Subcutaneous abdominal adipose tissue (tissue), 5 donors: ENCODE measurements around the gene ZDHHC17.

Experiments
- H3K27ac ChIP-seq: one replicate; pipeline ENCODE4 v1.7.0; 2013; ENCODE audit warnings: low read depth, mild to moderate bottlenecking, inconsistent platforms, low read length, moderate library complexity
- H3K27me3 ChIP-seq, 5 donors: one replicate each; pipeline ENCODE4 v1.7.0; 2013; ENCODE audit warnings: low read length in 5 of 5, inconsistent platforms in 1 of 5; ENCODE audit not compliant: control insufficient read depth in 5 of 5, insufficient read depth in 4 of 5
- H3K36me3 ChIP-seq, 5 donors: one replicate each; pipeline ENCODE4 v1.7.0; 2013; ENCODE audit warnings: low read length in 5 of 5; ENCODE audit not compliant: control insufficient read depth in 5 of 5, insufficient read depth in 5 of 5
- H3K4me1 ChIP-seq, 5 donors: one replicate each; pipeline ENCODE4 v1.7.0; 2013; ENCODE audit warnings: low read length in 5 of 5, mild to moderate bottlenecking in 3 of 5, moderate library complexity in 1 of 5; ENCODE audit not compliant: control insufficient read depth in 5 of 5, insufficient read depth in 5 of 5
- H3K4me3 ChIP-seq, 5 donors: one replicate each; pipeline ENCODE4 v1.7.0; 2013; ENCODE audit warnings: low read length in 5 of 5, low read depth in 1 of 5
- H3K9ac ChIP-seq, 5 donors: one replicate each; pipeline ENCODE4 v1.7.0; 2013; ENCODE audit warnings: low read length in 5 of 5, mild to moderate bottlenecking in 4 of 5, moderate library complexity in 3 of 5
- H3K9me3 ChIP-seq, 5 donors: one replicate each; pipeline ENCODE4 v1.7.0; 2013; ENCODE audit warnings: low read length in 5 of 5; ENCODE audit not compliant: control insufficient read depth in 5 of 5
- donor health status: healthy.
- donor health status: healthy.
- donor health status: healthy.
- donor health status: healthy.
- donor health status: healthy.

ZDHHC17 gene

DNA sequence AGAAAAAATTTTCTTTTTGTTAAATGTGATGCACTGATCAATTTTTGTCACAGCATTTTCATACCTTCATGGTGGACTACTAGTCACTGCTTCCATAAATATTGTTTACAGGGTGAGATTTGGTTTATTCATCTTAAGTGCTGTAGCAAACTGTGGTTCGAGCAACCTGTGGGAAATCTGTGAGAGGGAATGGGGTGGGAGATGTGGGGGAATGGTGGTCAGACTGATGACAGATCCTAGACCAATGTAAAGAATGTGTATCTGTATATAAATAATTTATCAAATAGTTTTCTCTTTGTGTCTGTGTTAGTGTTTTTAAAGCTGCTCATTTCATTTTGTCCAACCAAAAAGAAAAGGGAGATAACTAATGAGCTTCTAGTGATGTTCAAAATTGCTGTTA, 88.2 kb downstream of the ZDHHC17 start:
- H3K27me3 ChIP-seq, result no peaks in the 10 kb centered on the region
- peaks cover 5 to 11% (median 6%) of the 10 kb centered on the region in 5 donors for H3K9me3 ChIP-seq
- H3K4me3 ChIP-seq, result no peak overlapping the region
- no peak overlapping the region for H3K27ac ChIP-seq
- H3K4me1 ChIP-seq, result no peaks in the 10 kb centered on the region
- H3K36me3 ChIP-seq, result peaks cover 16 to 50% (median 43%) of the 10 kb centered on the region in 5 donors
- no peak overlapping the region for H3K9ac ChIP-seq

- Histone ChIP-seq H3K9me3 (peaks cover 5 to 11% (median 7%) of the 10 kb centered on the region in 5 donors), H3K27ac (no peak overlapping the region), H3K9ac (no peak overlapping the region), H3K36me3 (peaks cover 9 to 43% (median 34%) of the 10 kb centered on the region in 5 donors), H3K4me3 (no peak overlapping the region), H3K4me1 (no peaks in the 10 kb centered on the region), H3K27me3 (no peaks in the 10 kb centered on the region)
These were observed 91.4 kb downstream of the ZDHHC17 start for GRCh38 chr12:76855271-76855670.

- H3K27me3 ChIP-seq, result no peaks in the 10 kb centered on the region
- no peak overlapping the region for H3K27ac ChIP-seq
- no peaks in the 10 kb centered on the region for H3K4me1 ChIP-seq
- H3K9ac ChIP-seq, result no peak overlapping the region
- H3K36me3 ChIP-seq, result peaks cover 4 to 37% (median 28%) of the 10 kb centered on the region in 5 donors
- H3K4me3 ChIP-seq, result no peak overlapping the region
- H3K9me3 ChIP-seq, result peaks cover 5 to 11% (median 7%) of the 10 kb centered on the region in 5 donors
These were observed 92.2 kb downstream of the ZDHHC17 start for GRCh38 chr12:76856018-76856644.

GRCh38 chr12:76859611-76860010, 95.7 kb downstream of the ZDHHC17 start:
- H3K27me3 ChIP-seq, result no peaks in the 10 kb centered on the region
- H3K4me3 ChIP-seq, result no peak overlapping the region
- H3K36me3 ChIP-seq, result peaks cover 4 to 27% (median 18%) of the 10 kb centered on the region in 5 donors
- H3K9me3 ChIP-seq, result peaks cover 5 to 11% (median 7%) of the 10 kb centered on the region in 5 donors
- no peak overlapping the region for H3K27ac ChIP-seq
- peaks cover 0 to 9% (median 6%) of the 10 kb centered on the region in 5 donors for H3K4me1 ChIP-seq
- H3K9ac ChIP-seq, result no peak overlapping the region

GRCh38 chr12:76860256-76860655, 96.3 kb downstream of the ZDHHC17 start:
- Histone ChIP-seq H3K27ac (no peak overlapping the region), H3K4me3 (no peak overlapping the region), H3K9me3 (peaks cover 5 to 11% (median 7%) of the 10 kb centered on the region in 5 donors), H3K36me3 (peaks cover 4 to 26% (median 16%) of the 10 kb centered on the region in 5 donors), H3K27me3 (no peaks in the 10 kb centered on the region), H3K9ac (no peak overlapping the region), H3K4me1 (peaks cover 0 to 9% (median 6%) of the 10 kb centered on the region in 5 donors)

- Histone ChIP-seq H3K4me1 (peaks cover 0 to 9% (median 6%) of the 10 kb centered on the region in 5 donors), H3K27ac (no peak overlapping the region)
These were observed 99.2 kb downstream of the ZDHHC17 start for GRCh38 chr12:76863005-76863670.

GRCh38 chr12:76863837-76864236, 99.9 kb downstream of the ZDHHC17 start:
- Histone ChIP-seq H3K27me3 (no peaks in the 10 kb centered on the region), H3K36me3 (peaks cover 0 to 11% (median 6%) of the 10 kb centered on the region in 5 donors), H3K4me3 (no peak overlapping the region), H3K9ac (no peak overlapping the region), H3K9me3 (no peaks in the 10 kb centered on the region), H3K27ac (no peak overlapping the region), H3K4me1 (peaks cover 0 to 9% (median 6%) of the 10 kb centered on the region in 5 donors)

More at GRCh38 chr12:76863005-76863670, 99.2 kb downstream of the ZDHHC17 start:
- Histone ChIP-seq H3K27me3 (no peaks in the 10 kb centered on the region), H3K4me3 (no peak overlapping the region), H3K9ac (no peak overlapping the region), H3K9me3 (no peaks in the 10 kb centered on the region), H3K36me3 (peaks cover 0 to 11% (median 6%) of the 10 kb centered on the region in 5 donors)

- H3K27me3 ChIP-seq, result no peaks in the 10 kb centered on the region
- no peak overlapping the region for H3K9ac ChIP-seq
- H3K36me3 ChIP-seq, result peaks cover 0 to 3% (median 0%) of the 10 kb centered on the region in 5 donors
- no peaks in the 10 kb centered on the region for H3K9me3 ChIP-seq
- no peak overlapping the region for H3K4me3 ChIP-seq
- peaks cover 0 to 9% (median 6%) of the 10 kb centered on the region in 5 donors for H3K4me1 ChIP-seq
- no peak overlapping the region for H3K27ac ChIP-seq
These were observed 101.0 kb downstream of the ZDHHC17 start for GRCh38 chr12:76864791-76865400.

DNA sequence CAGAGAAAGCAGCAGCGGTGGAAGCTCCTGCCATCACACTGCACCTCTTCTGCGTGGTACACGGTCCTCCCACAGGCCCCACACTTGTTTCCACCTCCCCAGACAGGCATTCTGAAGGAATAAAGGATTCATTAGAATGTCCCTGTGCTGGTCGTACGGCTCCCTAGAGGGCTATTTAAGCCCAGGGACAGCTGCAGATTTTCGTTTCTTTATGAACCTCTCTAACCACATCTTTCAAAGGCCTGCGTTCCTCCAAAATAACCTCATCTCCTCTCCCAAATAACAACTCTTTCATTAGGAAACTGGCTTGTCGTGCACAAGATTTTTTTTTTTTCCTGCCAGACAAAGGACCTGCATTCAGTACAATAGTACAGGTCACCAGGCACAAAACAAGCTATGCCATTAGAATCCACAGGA, 102.2 kb downstream of the ZDHHC17 start:
- no peak overlapping the region for H3K4me3 ChIP-seq
- H3K4me1 ChIP-seq, result peaks cover 0 to 9% (median 6%) of the 10 kb centered on the region in 5 donors
- peaks cover 0 to 3% (median 0%) of the 10 kb centered on the region in 5 donors for H3K36me3 ChIP-seq
- no peaks in the 10 kb centered on the region for H3K27me3 ChIP-seq
- no peak overlapping the region for H3K9ac ChIP-seq
- H3K27ac ChIP-seq, result no peak overlapping the region
- H3K9me3 ChIP-seq, result no peaks in the 10 kb centered on the region

DNA sequence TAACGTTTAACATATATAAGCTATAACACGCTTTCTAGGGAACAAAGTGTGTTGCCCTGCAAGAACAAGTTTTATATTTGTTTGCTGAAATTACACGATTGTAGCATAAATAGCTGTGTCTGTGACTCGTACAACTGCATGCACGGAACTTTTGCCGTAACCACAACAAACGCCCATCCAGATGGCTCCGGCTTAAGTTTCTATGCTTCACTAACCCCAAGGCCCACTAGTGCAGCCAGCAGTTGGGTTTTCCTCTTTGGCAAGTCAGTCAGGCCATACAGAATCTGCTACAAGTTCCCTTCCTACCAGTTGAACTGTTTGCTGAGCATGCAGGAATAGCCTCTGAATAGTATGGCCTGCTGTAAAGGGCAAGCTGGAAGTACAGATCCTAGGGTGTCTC, 102.8 kb downstream of the ZDHHC17 start:
- H3K9me3 ChIP-seq, result no peaks in the 10 kb centered on the region
- H3K4me1 ChIP-seq, result peaks cover 0 to 9% (median 8%) of the 10 kb centered on the region in 5 donors
- H3K27ac ChIP-seq, result no peak overlapping the region
- no peak overlapping the region for H3K4me3 ChIP-seq
- H3K36me3 ChIP-seq, result peaks cover 0 to 2% (median 0%) of the 10 kb centered on the region in 5 donors
- no peak overlapping the region for H3K9ac ChIP-seq
- H3K27me3 ChIP-seq, result no peaks in the 10 kb centered on the region
